Measurements from ENCODE around the gene TNFAIP8. TPM values are rescaled to one million over a fixed set of nuclear protein-coding genes. Genes with fewer than 3 reads are reported as not detected.

TNFAIP8 gene
- total and polyA plus RNA-seq, 8 donors: 1.2 to 37.1 (median 11.5) TPM

- no peak overlapping the region for H3K27ac ChIP-seq
- no peaks in the 10 kb centered on the region for H3K27me3 ChIP-seq
- intact Hi-C loops (cut with DNase I; ENCODE audit: low total_unique reads): no loop called here
- H3K4me3 ChIP-seq: no peak overlapping the region
- no peak for TF ChIP-seq CTCF (IDR thresholded peaks at IDR 0.05)
- TF ChIP-seq EP300 (IDR thresholded peaks at IDR 0.05): no peak
- no peak for TF ChIP-seq POLR2AphosphoS5 (IDR thresholded peaks at IDR 0.05)
- no peak for TF ChIP-seq POLR2A (IDR thresholded peaks at IDR 0.05)
- no peaks in the 10 kb centered on the region for H3K9me3 ChIP-seq
- no peak for DNase-seq
- H3K36me3 ChIP-seq: no peaks in the 10 kb centered on the region
- peaks cover 0 to 45% (median 17%) of the 10 kb centered on the region in 4 donors for H3K4me1 ChIP-seq
- WGBS, 5 donors: 91 to 97% (median 94%) methylated on average over 1 of the region's 1 CpG
Observed at GRCh38 chr5:119347991-119348390, 7.8 kb upstream of the TNFAIP8 start.

- Histone ChIP-seq H3K27ac (peak overlapping the region in 2 of 5 donors; percentile 40 to 81), H3K36me3 (no peaks in the 10 kb centered on the region), H3K4me1 (peaks cover 10 to 49% (median 38%) of the 10 kb centered on the region in 4 donors), H3K9me3 (no peaks in the 10 kb centered on the region), H3K4me3 (no peak overlapping the region), H3K27me3 (no peaks in the 10 kb centered on the region)
- 46 to 80% (median 68%) methylated on average over 2 of the region's 2 CpGs for WGBS, 5 donors
- TF ChIP-seq POLR2AphosphoS5 (IDR thresholded peaks at IDR 0.05) (no peak), CTCF (IDR thresholded peaks at IDR 0.05) (no peak), POLR2A (IDR thresholded peaks at IDR 0.05) (no peak), EP300 (IDR thresholded peaks at IDR 0.05) (no peak)
- intact Hi-C loops (cut with DNase I; ENCODE audit: low total_unique reads): no loop called here
- no peak for DNase-seq
Observed at GRCh38 chr5:119353213-119353612, 2.6 kb upstream of the TNFAIP8 start.

GRCh38 chr5:119353686-119354366 lies 2.0 kb upstream of the TNFAIP8 start:
- no peaks in the 10 kb centered on the region for H3K9me3 ChIP-seq
- no peak for DNase-seq
- no peak for TF ChIP-seq EP300 (IDR thresholded peaks at IDR 0.05)
- H3K27ac ChIP-seq: peak overlapping the region in 3 of 5 donors; percentile 15 to 81 (median 40)
- no peak overlapping the region for H3K4me3 ChIP-seq
- intact Hi-C loops (cut with DNase I; ENCODE audit: low total_unique reads): no loop called here
- H3K36me3 ChIP-seq: no peaks in the 10 kb centered on the region
- H3K4me1 ChIP-seq: peaks cover 10 to 55% (median 42%) of the 10 kb centered on the region in 4 donors
- no peaks in the 10 kb centered on the region for H3K27me3 ChIP-seq
- WGBS, 5 donors: 58 to 91% (median 86%) methylated on average over 5 of the region's 5 CpGs

GRCh38 chr5:119354537-119355243 lies 1.1 kb upstream of the TNFAIP8 start:
- Histone ChIP-seq H3K27me3 (no peaks in the 10 kb centered on the region), H3K9me3 (no peaks in the 10 kb centered on the region), H3K4me1 (peaks cover 13 to 64% (median 47%) of the 10 kb centered on the region in 4 donors), H3K4me3 (peak overlapping the region; percentile 50 to 68 (median 62)), H3K36me3 (no peaks in the 10 kb centered on the region), H3K27ac (peak overlapping the region; percentile 23 to 86 (median 80))
- TF ChIP-seq POLR2A (IDR thresholded peaks at IDR 0.05) (no peak), EP300 (IDR thresholded peaks at IDR 0.05) (no peak), CTCF (IDR thresholded peaks at IDR 0.05) (no peak), POLR2AphosphoS5 (IDR thresholded peaks at IDR 0.05) (no peak)
- WGBS, 5 donors: 84 to 90% (median 88%) methylated on average over 10 of the region's 10 CpGs
- intact Hi-C loops (cut with DNase I; ENCODE audit: low total_unique reads): no loop called here
- no peak for DNase-seq

Data from stomach (tissue), 9 donors.